GM23248 (cell line): ENCODE data around the gene SNX11. TPM values are rescaled to one million over a fixed set of nuclear protein-coding genes. Genes with fewer than 3 reads are reported as not detected.
"Not testable (repeated sequence)": the region's sequence is repeated elsewhere in the genome, so short reads cannot be mapped to it uniquely, and the experiment has no call there.

ENCODE experiments used
- DNase-seq: peaks from one replicate; pipeline ENCODE4 v3.0.0-alpha.2; 2015
- H2AFZ ChIP-seq: fragments of 200-600 bp; sonication (generic); 2 replicates; pipeline ENCODE4 v1.6.1; 2016; ENCODE audit warnings: antibody characterized with exemption
- H3F3A ChIP-seq: fragments of 200-600 bp; sonication (generic); 2 replicates; pipeline ENCODE4 v1.6.1; 2016; ENCODE audit warnings: mild to moderate bottlenecking, antibody characterized with exemption, mixed run types; ENCODE audit not compliant: insufficient read depth
- H3K27ac ChIP-seq: fragments of 200-600 bp; sonication (generic); 2 replicates; pipeline ENCODE4 v1.5.1; 2016; ENCODE audit warnings: mild to moderate bottlenecking
- H3K27me3 ChIP-seq: fragments of 200-600 bp; sonication (generic); replicated peaks from 2 replicates; pipeline ENCODE4 v1.6.1; 2016; ENCODE audit warnings: mild to moderate bottlenecking; ENCODE audit not compliant: insufficient read depth
- H3K36me3 ChIP-seq: fragments of 200-600 bp; sonication (generic); 2 replicates; pipeline ENCODE4 v1.6.1; 2016; ENCODE audit warnings: low read depth, mild to moderate bottlenecking
- H3K4me1 ChIP-seq: fragments of 200-600 bp; sonication (generic); 2 replicates; pipeline ENCODE4 v1.6.1; 2016; ENCODE audit warnings: mild to moderate bottlenecking; ENCODE audit not compliant: insufficient read depth
- H3K4me2 ChIP-seq: fragments of 200-600 bp; sonication (generic); one replicate; pipeline ENCODE4 v1.6.1; 2016; ENCODE audit warnings: mild to moderate bottlenecking; ENCODE audit not compliant: unreplicated experiment
- H3K4me3 ChIP-seq: fragments of 200-600 bp; sonication (generic); 2 replicates; pipeline ENCODE4 v1.5.1; 2016; ENCODE audit warnings: mild to moderate bottlenecking
- H3K79me2 ChIP-seq: fragments of 200-600 bp; sonication (generic); 2 replicates; pipeline ENCODE4 v1.6.1; 2016; ENCODE audit warnings: mild to moderate bottlenecking; ENCODE audit not compliant: insufficient read depth
- H3K9ac ChIP-seq: fragments of 200-600 bp; sonication (generic); 2 replicates; pipeline ENCODE4 v1.6.1; 2016; ENCODE audit warnings: mild to moderate bottlenecking
- H3K9me2 ChIP-seq: fragments of 200-600 bp; sonication (generic); 2 replicates; pipeline ENCODE4 v1.6.1; 2016; ENCODE audit warnings: mixed run types, mild to moderate bottlenecking, moderate library complexity; ENCODE audit not compliant: insufficient read depth
- H3K9me3 ChIP-seq: fragments of 200-600 bp; sonication (generic); one replicate; pipeline ENCODE4 v1.6.1; 2017; ENCODE audit warnings: low read depth
- H4K20me1 ChIP-seq: fragments of 200-600 bp; sonication (generic); 2 replicates; pipeline ENCODE4 v1.6.0; 2016; ENCODE audit not compliant: insufficient read depth
- EZH2 ChIP-seq: fragments of 200-600 bp; sonication (generic); IDR thresholded peaks from 2 replicates; pipeline ENCODE4 v1.6.1; 2018; ENCODE audit warnings: antibody characterized with exemption, mild to moderate bottlenecking; ENCODE audit not compliant: insufficient read depth, poor library complexity, severe bottlenecking
- EZH2phosphoT487 ChIP-seq: fragments of 200-600 bp; sonication (generic); IDR thresholded peaks from 2 replicates; pipeline ENCODE4 v1.6.1; 2018; ENCODE audit warnings: antibody characterized with exemption, moderate library complexity, mild to moderate bottlenecking, low read depth; ENCODE audit not compliant: insufficient read depth
- WGBS, 2 experiments: methylation state at CpG; one replicate each; pipeline ENCODE4 v1.1.6; 2015 to 2017; ENCODE audit warnings: low lambda C conversion rate in 2 of 2, low coverage in 1 of 2; ENCODE audit errors: missing lambda C conversion rate in 2 of 2; 5-methylcytosine and 5-hydroxymethylcytosine counted together
- in situ Hi-C: fragments of 300-500 bp; cut with MboI; formaldehyde crosslinking; loops from 2 replicates; pipeline ENCODE4 v1.15.0; 2020
- polyA plus RNA-seq: library from polyadenylated mRNA; unstranded; fragments of >200 nt; fragmentation: Nextera tagmentation; extraction: Ambion mirVana; gene quantifications from 2 replicates; pipeline ENCODE4 v1.2.1, GENCODE V29; 2016
- total RNA-seq: library from RNA; depleted of rRNA; stranded (reverse); fragments of >200 nt; shearing (Covaris generic); gene quantifications from 2 replicates; pipeline ENCODE4 v1.2.3, GENCODE V29; 2014

SNX11 gene
- total and polyA plus RNA-seq, 2 experiments from 2014 or later, result 14.7 to 17.5 TPM

GRCh38 chr17:48074322-48075081 lies 33.1 kb upstream of the SNX11 start:
- in situ Hi-C loops, result loop anchor here (5.0 kb wide), 1 partner anchor 47 kb away; no protein-coding TSS in a partner anchor
- peak overlapping the region; percentile 24 for H3K4me2 ChIP-seq
- 59 to 61% methylated on average over 7 of the region's 7 CpGs for WGBS, 2 experiments
- H3K4me1 ChIP-seq, result peaks cover 15% of the 10 kb centered on the region
- no peaks in the 10 kb centered on the region for H4K20me1 ChIP-seq
- peak; percentile 92 for DNase-seq
- no peaks in the 10 kb centered on the region for H3K9me3 ChIP-seq
- TF ChIP-seq EZH2phosphoT487 (no peak), EZH2 (no peak)
- H3K4me3 ChIP-seq, result no peak overlapping the region
- peaks cover 50% of the 10 kb centered on the region for H3F3A ChIP-seq
- H3K9ac ChIP-seq, result peak overlapping the region; percentile 70
- H3K27ac ChIP-seq, result peak overlapping the region; percentile 89
- H3K27me3 ChIP-seq, result no peaks in the 10 kb centered on the region
- H3K9me2 ChIP-seq, result no peaks in the 10 kb centered on the region
- H3K79me2 ChIP-seq, result peaks cover 69% of the 10 kb centered on the region
- H2AFZ ChIP-seq, result no peak overlapping the region
- H3K36me3 ChIP-seq, result peaks cover 38% of the 10 kb centered on the region

GRCh38 chr17:48077152-48077551 lies 30.4 kb upstream of the SNX11 start:
- H3K9me2 ChIP-seq, H2AFZ ChIP-seq, in situ Hi-C loops, H3K9ac ChIP-seq, DNase-seq, H3K4me3 ChIP-seq, H3K9me3 ChIP-seq, H3K27ac ChIP-seq, H3K4me2 ChIP-seq, H4K20me1 ChIP-seq, H3K27me3 ChIP-seq: not testable (repeated sequence)
- peaks cover 38% of the 10 kb centered on the region for H3F3A ChIP-seq
- H3K79me2 ChIP-seq, result peaks cover 85% of the 10 kb centered on the region
- peaks cover 25% of the 10 kb centered on the region for H3K36me3 ChIP-seq
- 90 to 91% methylated on average over 10 of the region's 10 CpGs for WGBS, 2 experiments
- H3K4me1 ChIP-seq, result peaks cover 11% of the 10 kb centered on the region

GRCh38 chr17:48081858-48082257 lies 25.7 kb upstream of the SNX11 start:
- H2AFZ ChIP-seq, result no peak overlapping the region
- H3K9me3 ChIP-seq, result no peaks in the 10 kb centered on the region
- H3K9me2 ChIP-seq, result no peaks in the 10 kb centered on the region
- no peak overlapping the region for H3K27ac ChIP-seq
- in situ Hi-C loops, result no loop called here
- H3F3A ChIP-seq, result peaks cover under 1% of the 10 kb centered on the region; the same call in 1 of the 2 replicates
- peaks cover 1% of the 10 kb centered on the region; the same call in 1 of the 2 replicates for H3K36me3 ChIP-seq
- no peak for DNase-seq
- H4K20me1 ChIP-seq, result peaks cover 4% of the 10 kb centered on the region; the same call in 1 of the 2 replicates
- TF ChIP-seq EZH2phosphoT487, result no peak
- TF ChIP-seq EZH2, result no peak
- peaks cover 97% of the 10 kb centered on the region for H3K79me2 ChIP-seq
- H3K27me3 ChIP-seq, result no peaks in the 10 kb centered on the region
- H3K4me3 ChIP-seq, result no peak overlapping the region
- 93 to 96% methylated on average over 5 of the region's 5 CpGs for WGBS, 2 experiments
- H3K4me2 ChIP-seq, result no peak overlapping the region
- no peak overlapping the region for H3K9ac ChIP-seq
- no peaks in the 10 kb centered on the region for H3K4me1 ChIP-seq

GRCh38 chr17:48084932-48085331 lies 22.6 kb upstream of the SNX11 start:
- no peak overlapping the region for H3K27ac ChIP-seq

More at GRCh38 chr17:48084932-48085331, 22.6 kb upstream of the SNX11 start:
- H3K9me3 ChIP-seq, result no peaks in the 10 kb centered on the region
- H3K4me3 ChIP-seq, result no peak overlapping the region
- in situ Hi-C loops, result no loop called here
- H2AFZ ChIP-seq, result no peak overlapping the region
- H4K20me1 ChIP-seq, result peaks cover 4% of the 10 kb centered on the region; the same call in 1 of the 2 replicates
- DNase-seq, result no peak
- no peak for TF ChIP-seq EZH2
- no peak for TF ChIP-seq EZH2phosphoT487
- 80 to 83% methylated on average over 2 of the region's 2 CpGs for WGBS, 2 experiments
- H3K79me2 ChIP-seq, result peaks cover 97% of the 10 kb centered on the region
- H3F3A ChIP-seq, result no peaks in the 10 kb centered on the region
- no peak overlapping the region for H3K9ac ChIP-seq
- H3K36me3 ChIP-seq, result no peaks in the 10 kb centered on the region
- no peaks in the 10 kb centered on the region for H3K4me1 ChIP-seq
- H3K9me2 ChIP-seq, result no peaks in the 10 kb centered on the region
- no peak overlapping the region for H3K4me2 ChIP-seq
- no peaks in the 10 kb centered on the region for H3K27me3 ChIP-seq
